Neural cell (in vitro differentiated cells): ENCODE data around the gene CABP4. TPM values are rescaled to one million over a fixed set of nuclear protein-coding genes. Genes with fewer than 3 reads are reported as not detected.
A peak's percentile ranks its signal among the peaks of the same experiment; 100 is the strongest.

Source experiments
- H2AFZ ChIP-seq: fragments of 200-600, 300-800 bp; sonication (generic), shearing (Covaris generic); 2 replicates; pipeline ENCODE4 v1.6.0; 2014; ENCODE audit warnings: low read depth, mild to moderate bottlenecking, antibody characterized with exemption, low read length, moderate library complexity
- H3F3A ChIP-seq: fragments of 200-600 bp; shearing (Covaris generic); 2 replicates; pipeline ENCODE4 v1.6.1; 2016; ENCODE audit warnings: mild to moderate bottlenecking, moderate library complexity, mixed read lengths, antibody characterized with exemption, low read length; ENCODE audit not compliant: insufficient read depth, poor library complexity, severe bottlenecking
- H3K27ac ChIP-seq: fragments of 200-600, 300-800 bp; sonication (generic), shearing (Covaris generic); 2 replicates; pipeline ENCODE4 v1.5.1; 2014; ENCODE audit warnings: mild to moderate bottlenecking, low read length, moderate library complexity
- H3K27me3 ChIP-seq: fragments of 300-800, 200-600 bp; sonication (generic), shearing (Covaris generic); 2 replicates; pipeline ENCODE4 v1.6.0; 2014; ENCODE audit warnings: mild to moderate bottlenecking, low read depth, low read length, moderate library complexity; ENCODE audit not compliant: insufficient read depth
- H3K36me3 ChIP-seq: fragments of 300-800, 200-600 bp; sonication (generic), shearing (Covaris generic); 2 replicates; pipeline ENCODE4 v1.5.1; 2014; ENCODE audit warnings: mild to moderate bottlenecking, antibody characterized with exemption, low read length, moderate library complexity; ENCODE audit not compliant: insufficient read depth
- H3K4me2 ChIP-seq: fragments of 300-800, 200-600 bp; sonication (generic), shearing (Covaris generic); 2 replicates; pipeline ENCODE4 v1.6.0; 2014; ENCODE audit warnings: mild to moderate bottlenecking, low read length
- H3K4me3 ChIP-seq: fragments of 300-800, 200-600 bp; sonication (generic), shearing (Covaris generic); 2 replicates; pipeline ENCODE4 v1.5.1; 2014; ENCODE audit warnings: mild to moderate bottlenecking, low read length, moderate library complexity
- H3K79me2 ChIP-seq: fragments of 200-600 bp; shearing (Covaris generic); replicated peaks from 2 replicates; pipeline ENCODE4 v1.6.0; 2014; ENCODE audit warnings: mild to moderate bottlenecking, low read length, moderate library complexity; ENCODE audit not compliant: insufficient read depth
- H3K9ac ChIP-seq: fragments of 300-800, 200-600 bp; sonication (generic), shearing (Covaris generic); 2 replicates; pipeline ENCODE4 v1.6.1; 2016; ENCODE audit warnings: mild to moderate bottlenecking, low read length, mixed read lengths
- H3K9me2 ChIP-seq: fragments of 200-600 bp; shearing (Covaris generic); 2 replicates; pipeline ENCODE4 v1.6.1; 2016; ENCODE audit warnings: mild to moderate bottlenecking, low read length, mixed read lengths; ENCODE audit not compliant: insufficient read depth
- H3K9me3 ChIP-seq: fragments of 200-600, 300-800 bp; sonication (generic), shearing (Covaris generic); 2 replicates; pipeline ENCODE4 v1.6.1; 2016; ENCODE audit warnings: mild to moderate bottlenecking, mixed run types, low read length, moderate library complexity, mixed read lengths
- H4K20me1 ChIP-seq: fragments of 200-600 bp; shearing (Covaris generic); 2 replicates; pipeline ENCODE4 v1.6.1; 2016; ENCODE audit warnings: mild to moderate bottlenecking, mixed run types; ENCODE audit not compliant: insufficient read depth
- EP300 ChIP-seq: fragments of 450-650 bp; conservative IDR thresholded peaks from 2 replicates; pipeline ENCODE4 v1.6.1; 2014; ENCODE audit warnings: antibody characterized with exemption, mild to moderate bottlenecking, moderate library complexity; ENCODE audit not compliant: poor library complexity, severe bottlenecking
- EZH2 ChIP-seq: fragments of 200-600, 300-800 bp; shearing (Covaris generic), sonication (generic); IDR thresholded peaks from 2 replicates; pipeline ENCODE4 v1.6.1; 2014; ENCODE audit warnings: antibody characterized with exemption, low read length, borderline replicate concordance, mild to moderate bottlenecking; ENCODE audit not compliant: insufficient read depth, poor library complexity, severe bottlenecking
- MXI1 ChIP-seq: fragments of 450-650 bp; conservative IDR thresholded peaks from 2 replicates; pipeline ENCODE4 v1.6.1; 2014; ENCODE audit warnings: antibody characterized with exemption, mild to moderate bottlenecking; ENCODE audit not compliant: poor library complexity, severe bottlenecking
- POLR2AphosphoS5 ChIP-seq: IDR thresholded peaks from 2 replicates; pipeline ENCODE4 v1.6.1; 2012
- RAD21 ChIP-seq: fragments of 450-650 bp; conservative IDR thresholded peaks from 2 replicates; pipeline ENCODE4 v1.6.1; 2014; ENCODE audit warnings: antibody characterized with exemption, mild to moderate bottlenecking, moderate library complexity
- SMC3 ChIP-seq: fragments of 450-650 bp; conservative IDR thresholded peaks from 2 replicates; pipeline ENCODE4 v1.6.1; 2014; ENCODE audit warnings: antibody characterized with exemption, mild to moderate bottlenecking, moderate library complexity; ENCODE audit not compliant: poor library complexity
- TAF1 ChIP-seq: IDR thresholded peaks from 2 replicates; pipeline ENCODE4 v1.6.1; 2012; ENCODE audit warnings: low read depth
- polyA plus RNA-seq: library from polyadenylated mRNA; depleted of rRNA; stranded (reverse); fragments of >200 nt; gene quantifications from 2 replicates; pipeline ENCODE4 v1.2.3, GENCODE V29; 2014
- TF ChIP-seq, protein P1 (sequence below): IDR thresholded peaks from 2 replicates; pipeline ENCODE4 v1.6.1; 2012; ENCODE audit warnings: borderline replicate concordance
- TF ChIP-seq, protein P2 (sequence below): fragments of 450-650 bp; IDR thresholded peaks from 2 replicates; pipeline ENCODE4 v1.5.1; 2014; ENCODE audit warnings: antibody characterized with exemption, mild to moderate bottlenecking, moderate library complexity; ENCODE audit not compliant: poor library complexity, severe bottlenecking

Gene CABP4
- polyA plus RNA-seq, 1 donor from 2014 or later = not detected

DNA sequence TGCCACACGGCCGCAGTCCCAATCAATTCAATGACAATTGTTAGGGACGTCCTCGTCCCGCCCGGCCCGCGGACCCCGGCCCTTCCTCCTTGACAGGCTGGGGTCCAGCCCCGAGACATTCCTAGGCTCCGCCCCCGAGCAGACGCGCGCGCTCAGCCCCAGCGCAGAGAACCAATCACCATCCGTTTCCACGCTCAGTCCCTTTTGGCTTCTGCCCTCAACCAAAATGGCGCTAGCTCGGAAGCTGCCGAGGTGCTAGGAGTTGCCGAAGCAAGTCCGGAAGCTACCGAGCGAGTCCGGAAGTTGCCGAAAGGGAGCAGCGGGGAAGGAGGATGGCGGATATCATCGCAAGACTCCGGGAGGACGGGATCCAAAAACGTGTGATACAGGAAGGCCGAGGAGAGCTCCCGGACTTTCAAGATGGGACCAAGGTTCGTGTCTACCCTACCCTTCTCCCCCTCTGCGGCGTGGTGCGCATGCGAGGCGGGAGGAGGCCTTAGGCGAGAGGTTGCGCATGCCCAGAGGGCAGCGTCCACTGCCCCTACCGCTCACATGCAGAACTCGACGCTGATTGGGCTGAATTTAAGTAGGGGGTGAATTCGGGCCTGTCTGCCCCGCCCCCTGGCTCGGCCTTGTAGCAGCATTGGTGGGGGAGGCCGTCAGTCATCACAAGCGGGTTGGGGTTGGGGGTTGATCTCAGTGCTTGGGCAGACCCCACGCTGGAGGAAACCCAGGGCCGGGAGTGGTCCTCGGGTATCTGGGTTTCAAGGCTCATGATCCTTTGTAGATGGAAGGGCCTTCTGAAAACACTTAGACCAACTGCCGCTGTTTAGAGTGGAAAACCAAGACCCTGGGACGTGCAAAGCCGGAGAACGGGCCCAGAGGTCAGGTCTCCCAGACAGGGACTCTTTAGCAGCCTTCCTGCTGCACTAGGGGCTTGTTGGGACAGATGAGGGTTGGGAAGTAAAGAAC, 28.0 kb downstream of the CABP4 start, which contains the start of gene AIP:
AIP (plus strand) TSS at position 200 of the 972 bp plus-strand sequence; CDS start at position 333, 133 bp downstream.
- TF ChIP-seq, protein P1, sequence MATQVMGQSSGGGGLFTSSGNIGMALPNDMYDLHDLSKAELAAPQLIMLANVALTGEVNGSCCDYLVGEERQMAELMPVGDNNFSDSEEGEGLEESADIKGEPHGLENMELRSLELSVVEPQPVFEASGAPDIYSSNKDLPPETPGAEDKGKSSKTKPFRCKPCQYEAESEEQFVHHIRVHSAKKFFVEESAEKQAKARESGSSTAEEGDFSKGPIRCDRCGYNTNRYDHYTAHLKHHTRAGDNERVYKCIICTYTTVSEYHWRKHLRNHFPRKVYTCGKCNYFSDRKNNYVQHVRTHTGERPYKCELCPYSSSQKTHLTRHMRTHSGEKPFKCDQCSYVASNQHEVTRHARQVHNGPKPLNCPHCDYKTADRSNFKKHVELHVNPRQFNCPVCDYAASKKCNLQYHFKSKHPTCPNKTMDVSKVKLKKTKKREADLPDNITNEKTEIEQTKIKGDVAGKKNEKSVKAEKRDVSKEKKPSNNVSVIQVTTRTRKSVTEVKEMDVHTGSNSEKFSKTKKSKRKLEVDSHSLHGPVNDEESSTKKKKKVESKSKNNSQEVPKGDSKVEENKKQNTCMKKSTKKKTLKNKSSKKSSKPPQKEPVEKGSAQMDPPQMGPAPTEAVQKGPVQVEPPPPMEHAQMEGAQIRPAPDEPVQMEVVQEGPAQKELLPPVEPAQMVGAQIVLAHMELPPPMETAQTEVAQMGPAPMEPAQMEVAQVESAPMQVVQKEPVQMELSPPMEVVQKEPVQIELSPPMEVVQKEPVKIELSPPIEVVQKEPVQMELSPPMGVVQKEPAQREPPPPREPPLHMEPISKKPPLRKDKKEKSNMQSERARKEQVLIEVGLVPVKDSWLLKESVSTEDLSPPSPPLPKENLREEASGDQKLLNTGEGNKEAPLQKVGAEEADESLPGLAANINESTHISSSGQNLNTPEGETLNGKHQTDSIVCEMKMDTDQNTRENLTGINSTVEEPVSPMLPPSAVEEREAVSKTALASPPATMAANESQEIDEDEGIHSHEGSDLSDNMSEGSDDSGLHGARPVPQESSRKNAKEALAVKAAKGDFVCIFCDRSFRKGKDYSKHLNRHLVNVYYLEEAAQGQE = peak; percentile 90
- TF ChIP-seq, protein P2, sequence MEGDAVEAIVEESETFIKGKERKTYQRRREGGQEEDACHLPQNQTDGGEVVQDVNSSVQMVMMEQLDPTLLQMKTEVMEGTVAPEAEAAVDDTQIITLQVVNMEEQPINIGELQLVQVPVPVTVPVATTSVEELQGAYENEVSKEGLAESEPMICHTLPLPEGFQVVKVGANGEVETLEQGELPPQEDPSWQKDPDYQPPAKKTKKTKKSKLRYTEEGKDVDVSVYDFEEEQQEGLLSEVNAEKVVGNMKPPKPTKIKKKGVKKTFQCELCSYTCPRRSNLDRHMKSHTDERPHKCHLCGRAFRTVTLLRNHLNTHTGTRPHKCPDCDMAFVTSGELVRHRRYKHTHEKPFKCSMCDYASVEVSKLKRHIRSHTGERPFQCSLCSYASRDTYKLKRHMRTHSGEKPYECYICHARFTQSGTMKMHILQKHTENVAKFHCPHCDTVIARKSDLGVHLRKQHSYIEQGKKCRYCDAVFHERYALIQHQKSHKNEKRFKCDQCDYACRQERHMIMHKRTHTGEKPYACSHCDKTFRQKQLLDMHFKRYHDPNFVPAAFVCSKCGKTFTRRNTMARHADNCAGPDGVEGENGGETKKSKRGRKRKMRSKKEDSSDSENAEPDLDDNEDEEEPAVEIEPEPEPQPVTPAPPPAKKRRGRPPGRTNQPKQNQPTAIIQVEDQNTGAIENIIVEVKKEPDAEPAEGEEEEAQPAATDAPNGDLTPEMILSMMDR = peak; percentile 66
- TF ChIP-seq TAF1 (peak; percentile 82), EP300 (peak; percentile 48), POLR2AphosphoS5 (peak; percentile 80), MXI1 (peak; percentile 70), EZH2 (no peak), RAD21 (no peak), SMC3 (peak; percentile 37)
- Histone ChIP-seq H3K79me2 (peaks cover 4% of the 10 kb centered on the region), H3K27me3 (no peaks in the 10 kb centered on the region), H3K4me3 (peak within 1 kb of the TSS; percentile 73), H3K36me3 (no peaks in the 10 kb centered on the region), H3F3A (no peaks in the 10 kb centered on the region), H3K9ac (peak within 1 kb of the TSS; percentile 80), H3K9me3 (no peaks in the 10 kb centered on the region), H3K9me2 (no peaks in the 10 kb centered on the region), H2AFZ (peak within 1 kb of the TSS; percentile 71), H4K20me1 (no peaks in the 10 kb centered on the region), H3K27ac (peak within 1 kb of the TSS; percentile 90), H3K4me2 (peak within 1 kb of the TSS; percentile 64)

- peak overlapping the region; percentile 73 for H3K4me3 ChIP-seq
Measured at GRCh38 chr11:67483831-67484665, 28.9 kb downstream of the CABP4 start.

More at GRCh38 chr11:67483831-67484665, 28.9 kb downstream of the CABP4 start:
- TF ChIP-seq, protein P1 = no peak
- TF ChIP-seq MXI1 (no peak), RAD21 (no peak), EZH2 (no peak), EP300 (no peak), POLR2AphosphoS5 (no peak), SMC3 (no peak), TAF1 (no peak)
- TF ChIP-seq, protein P2 = no peak
- H3K9ac ChIP-seq = peak overlapping the region; percentile 80
- no peaks in the 10 kb centered on the region for H3F3A ChIP-seq
- H3K4me2 ChIP-seq = no peak overlapping the region
- no peak overlapping the region for H2AFZ ChIP-seq
- H3K36me3 ChIP-seq = no peaks in the 10 kb centered on the region
- peaks cover 4% of the 10 kb centered on the region for H3K79me2 ChIP-seq
- no peaks in the 10 kb centered on the region for H3K27me3 ChIP-seq
- peak overlapping the region; percentile 90 for H3K27ac ChIP-seq
- no peaks in the 10 kb centered on the region for H4K20me1 ChIP-seq
- no peaks in the 10 kb centered on the region for H3K9me3 ChIP-seq
- no peaks in the 10 kb centered on the region for H3K9me2 ChIP-seq
